ENCODE measurements around the gene UMODL1.

DNA sequence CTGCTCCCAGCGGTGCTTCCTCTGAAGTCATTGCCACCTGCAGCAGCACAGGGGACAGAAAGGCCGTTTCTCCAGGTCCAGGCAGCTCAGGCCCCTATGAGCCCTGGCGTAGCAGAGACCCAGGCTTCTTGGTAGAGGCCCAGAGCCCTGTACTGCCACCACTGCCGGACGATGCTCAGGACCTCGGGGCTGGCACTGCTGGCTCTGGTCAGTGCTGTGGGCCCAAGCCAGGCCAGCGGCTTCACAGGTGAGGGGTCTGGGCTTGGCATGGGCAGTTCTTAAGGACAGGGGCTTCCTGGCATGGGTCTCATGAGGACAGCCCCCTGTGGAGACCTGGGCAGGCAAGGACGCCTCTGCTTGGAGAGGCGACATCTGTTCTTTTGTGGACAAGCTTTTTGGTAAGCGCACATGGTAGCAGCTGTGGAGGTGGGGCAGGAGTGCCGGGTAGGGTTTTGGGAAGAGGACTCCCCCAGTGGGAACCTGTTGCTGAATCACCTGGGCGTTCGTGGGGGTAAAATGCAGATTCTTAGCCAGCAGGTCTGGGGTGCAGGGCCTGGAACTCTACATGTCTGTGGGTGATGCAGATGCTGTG, at the start of gene UMODL1:
- no peak for TF ChIP-seq EZH2 (IDR thresholded peaks at IDR 0.05; ENCODE audit: borderline replicate concordance)
- TF ChIP-seq, protein P1, sequence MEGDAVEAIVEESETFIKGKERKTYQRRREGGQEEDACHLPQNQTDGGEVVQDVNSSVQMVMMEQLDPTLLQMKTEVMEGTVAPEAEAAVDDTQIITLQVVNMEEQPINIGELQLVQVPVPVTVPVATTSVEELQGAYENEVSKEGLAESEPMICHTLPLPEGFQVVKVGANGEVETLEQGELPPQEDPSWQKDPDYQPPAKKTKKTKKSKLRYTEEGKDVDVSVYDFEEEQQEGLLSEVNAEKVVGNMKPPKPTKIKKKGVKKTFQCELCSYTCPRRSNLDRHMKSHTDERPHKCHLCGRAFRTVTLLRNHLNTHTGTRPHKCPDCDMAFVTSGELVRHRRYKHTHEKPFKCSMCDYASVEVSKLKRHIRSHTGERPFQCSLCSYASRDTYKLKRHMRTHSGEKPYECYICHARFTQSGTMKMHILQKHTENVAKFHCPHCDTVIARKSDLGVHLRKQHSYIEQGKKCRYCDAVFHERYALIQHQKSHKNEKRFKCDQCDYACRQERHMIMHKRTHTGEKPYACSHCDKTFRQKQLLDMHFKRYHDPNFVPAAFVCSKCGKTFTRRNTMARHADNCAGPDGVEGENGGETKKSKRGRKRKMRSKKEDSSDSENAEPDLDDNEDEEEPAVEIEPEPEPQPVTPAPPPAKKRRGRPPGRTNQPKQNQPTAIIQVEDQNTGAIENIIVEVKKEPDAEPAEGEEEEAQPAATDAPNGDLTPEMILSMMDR (IDR thresholded peaks at IDR 0.05; ENCODE audit: poor library complexity), result no peak
